ENCODE measurements around the gene TCERG1L.

DNA sequence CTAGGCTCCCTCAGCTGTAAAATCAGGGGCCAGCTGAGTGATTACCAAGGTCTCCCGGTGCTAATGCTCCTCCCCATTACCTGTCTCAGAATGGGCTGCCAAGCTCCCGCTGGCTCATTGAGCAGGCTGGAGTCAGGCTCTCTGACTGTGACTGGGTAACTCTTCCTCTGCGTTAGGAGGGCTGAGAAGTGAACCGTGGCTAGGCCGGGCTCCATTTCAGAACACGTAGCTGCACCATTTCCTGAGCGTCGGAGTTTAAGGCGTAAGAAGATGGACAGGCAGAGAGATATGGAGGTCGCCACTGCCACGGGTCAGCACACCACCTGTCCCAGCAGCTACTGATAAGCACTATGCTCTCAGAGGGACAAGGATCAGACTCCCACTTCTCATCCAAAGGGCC lies 250.3 kb downstream of the TCERG1L start:
- TF ChIP-seq, protein P1, sequence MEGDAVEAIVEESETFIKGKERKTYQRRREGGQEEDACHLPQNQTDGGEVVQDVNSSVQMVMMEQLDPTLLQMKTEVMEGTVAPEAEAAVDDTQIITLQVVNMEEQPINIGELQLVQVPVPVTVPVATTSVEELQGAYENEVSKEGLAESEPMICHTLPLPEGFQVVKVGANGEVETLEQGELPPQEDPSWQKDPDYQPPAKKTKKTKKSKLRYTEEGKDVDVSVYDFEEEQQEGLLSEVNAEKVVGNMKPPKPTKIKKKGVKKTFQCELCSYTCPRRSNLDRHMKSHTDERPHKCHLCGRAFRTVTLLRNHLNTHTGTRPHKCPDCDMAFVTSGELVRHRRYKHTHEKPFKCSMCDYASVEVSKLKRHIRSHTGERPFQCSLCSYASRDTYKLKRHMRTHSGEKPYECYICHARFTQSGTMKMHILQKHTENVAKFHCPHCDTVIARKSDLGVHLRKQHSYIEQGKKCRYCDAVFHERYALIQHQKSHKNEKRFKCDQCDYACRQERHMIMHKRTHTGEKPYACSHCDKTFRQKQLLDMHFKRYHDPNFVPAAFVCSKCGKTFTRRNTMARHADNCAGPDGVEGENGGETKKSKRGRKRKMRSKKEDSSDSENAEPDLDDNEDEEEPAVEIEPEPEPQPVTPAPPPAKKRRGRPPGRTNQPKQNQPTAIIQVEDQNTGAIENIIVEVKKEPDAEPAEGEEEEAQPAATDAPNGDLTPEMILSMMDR (IDR thresholded peaks at IDR 0.05) = no peak
- no peak for TF ChIP-seq POLR2AphosphoS5 (IDR thresholded peaks at IDR 0.05; ENCODE audit: low read depth, low read length)
- TF ChIP-seq, protein P2, sequence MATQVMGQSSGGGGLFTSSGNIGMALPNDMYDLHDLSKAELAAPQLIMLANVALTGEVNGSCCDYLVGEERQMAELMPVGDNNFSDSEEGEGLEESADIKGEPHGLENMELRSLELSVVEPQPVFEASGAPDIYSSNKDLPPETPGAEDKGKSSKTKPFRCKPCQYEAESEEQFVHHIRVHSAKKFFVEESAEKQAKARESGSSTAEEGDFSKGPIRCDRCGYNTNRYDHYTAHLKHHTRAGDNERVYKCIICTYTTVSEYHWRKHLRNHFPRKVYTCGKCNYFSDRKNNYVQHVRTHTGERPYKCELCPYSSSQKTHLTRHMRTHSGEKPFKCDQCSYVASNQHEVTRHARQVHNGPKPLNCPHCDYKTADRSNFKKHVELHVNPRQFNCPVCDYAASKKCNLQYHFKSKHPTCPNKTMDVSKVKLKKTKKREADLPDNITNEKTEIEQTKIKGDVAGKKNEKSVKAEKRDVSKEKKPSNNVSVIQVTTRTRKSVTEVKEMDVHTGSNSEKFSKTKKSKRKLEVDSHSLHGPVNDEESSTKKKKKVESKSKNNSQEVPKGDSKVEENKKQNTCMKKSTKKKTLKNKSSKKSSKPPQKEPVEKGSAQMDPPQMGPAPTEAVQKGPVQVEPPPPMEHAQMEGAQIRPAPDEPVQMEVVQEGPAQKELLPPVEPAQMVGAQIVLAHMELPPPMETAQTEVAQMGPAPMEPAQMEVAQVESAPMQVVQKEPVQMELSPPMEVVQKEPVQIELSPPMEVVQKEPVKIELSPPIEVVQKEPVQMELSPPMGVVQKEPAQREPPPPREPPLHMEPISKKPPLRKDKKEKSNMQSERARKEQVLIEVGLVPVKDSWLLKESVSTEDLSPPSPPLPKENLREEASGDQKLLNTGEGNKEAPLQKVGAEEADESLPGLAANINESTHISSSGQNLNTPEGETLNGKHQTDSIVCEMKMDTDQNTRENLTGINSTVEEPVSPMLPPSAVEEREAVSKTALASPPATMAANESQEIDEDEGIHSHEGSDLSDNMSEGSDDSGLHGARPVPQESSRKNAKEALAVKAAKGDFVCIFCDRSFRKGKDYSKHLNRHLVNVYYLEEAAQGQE (IDR thresholded peaks at IDR 0.05; ENCODE audit: insufficient read depth in 1 of 2, low read depth in 2 of 2, low read length in 1 of 2) = no peak
- no peak for TF ChIP-seq SIN3A (IDR thresholded peaks at IDR 0.05; ENCODE audit: borderline replicate concordance, insufficient read depth, low read depth, low read length)

Data from Panc1 (cell line).